Measurements from ENCODE around the gene MAB21L2.

Gene MAB21L2

GRCh38 chr4:150619042-150619441 lies 37.1 kb downstream of the MAB21L2 start:
- no peak for DNase-seq

DNA sequence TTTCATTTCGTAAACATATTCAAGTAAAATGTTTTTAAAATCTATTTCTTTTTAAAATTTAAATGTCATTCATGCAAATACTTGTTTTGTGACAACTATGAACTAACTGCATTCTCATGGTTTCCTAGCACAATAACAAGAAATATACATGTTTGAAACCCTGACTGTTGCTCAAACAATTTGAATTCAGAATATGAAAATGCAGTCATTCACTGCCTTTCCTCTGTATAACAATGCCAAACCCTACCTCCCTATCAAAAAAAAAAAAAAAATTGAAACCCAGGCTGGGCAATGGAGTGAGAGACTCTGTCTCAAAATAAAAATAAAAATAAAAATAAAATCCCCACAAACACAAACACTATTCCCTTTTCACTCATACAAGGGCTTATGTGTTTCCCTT lies 42.1 kb downstream of the MAB21L2 start:
- no peak for DNase-seq

- no peak for DNase-seq
Measured at GRCh38 chr4:150625033-150625432, 43.1 kb downstream of the MAB21L2 start.

DNA sequence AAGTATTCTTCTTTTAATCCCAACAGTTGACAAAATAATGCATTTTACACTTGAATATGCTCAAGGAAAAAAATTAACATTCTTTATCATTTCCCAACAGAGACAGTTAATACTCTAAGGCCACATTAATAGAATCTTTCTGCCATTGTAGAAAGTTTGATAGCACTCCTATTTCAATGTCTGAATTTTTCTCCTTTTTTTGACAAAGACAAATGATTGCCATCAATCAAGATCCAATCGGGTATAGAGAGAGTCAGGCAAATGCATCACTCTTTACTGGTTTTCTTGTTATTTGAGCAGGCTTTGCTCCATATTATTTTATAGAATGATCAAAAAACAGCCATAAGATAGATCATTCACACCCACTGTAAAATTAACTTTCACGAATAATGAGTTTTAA lies 46.1 kb downstream of the MAB21L2 start:
- DNase-seq, result no peak

- DNase-seq, result no peak
Measured at GRCh38 chr4:150632639-150633038, 50.7 kb downstream of the MAB21L2 start.
